GM21381 (cell line): ENCODE measurements around the gene FYB1.
"Not testable (repeated sequence)": the region's sequence is repeated elsewhere in the genome, so short reads cannot be mapped to it uniquely, and the experiment has no call there.

Experiments used
- ATAC-seq: cut with Tn5 transposase; IDR thresholded peaks from one replicate; pipeline ENCODE4 v1.9.1; 2021; ENCODE audit warnings: mild to moderate bottlenecking, moderate library complexity; ENCODE audit not compliant: unreplicated experiment

The FYB1 gene

GRCh38 chr5:39189292-39189955, 29.9 kb downstream of the FYB1 start:
- ATAC-seq = no peak

GRCh38 chr5:39187831-39188731, 31.3 kb downstream of the FYB1 start:
- no peak for ATAC-seq

DNA sequence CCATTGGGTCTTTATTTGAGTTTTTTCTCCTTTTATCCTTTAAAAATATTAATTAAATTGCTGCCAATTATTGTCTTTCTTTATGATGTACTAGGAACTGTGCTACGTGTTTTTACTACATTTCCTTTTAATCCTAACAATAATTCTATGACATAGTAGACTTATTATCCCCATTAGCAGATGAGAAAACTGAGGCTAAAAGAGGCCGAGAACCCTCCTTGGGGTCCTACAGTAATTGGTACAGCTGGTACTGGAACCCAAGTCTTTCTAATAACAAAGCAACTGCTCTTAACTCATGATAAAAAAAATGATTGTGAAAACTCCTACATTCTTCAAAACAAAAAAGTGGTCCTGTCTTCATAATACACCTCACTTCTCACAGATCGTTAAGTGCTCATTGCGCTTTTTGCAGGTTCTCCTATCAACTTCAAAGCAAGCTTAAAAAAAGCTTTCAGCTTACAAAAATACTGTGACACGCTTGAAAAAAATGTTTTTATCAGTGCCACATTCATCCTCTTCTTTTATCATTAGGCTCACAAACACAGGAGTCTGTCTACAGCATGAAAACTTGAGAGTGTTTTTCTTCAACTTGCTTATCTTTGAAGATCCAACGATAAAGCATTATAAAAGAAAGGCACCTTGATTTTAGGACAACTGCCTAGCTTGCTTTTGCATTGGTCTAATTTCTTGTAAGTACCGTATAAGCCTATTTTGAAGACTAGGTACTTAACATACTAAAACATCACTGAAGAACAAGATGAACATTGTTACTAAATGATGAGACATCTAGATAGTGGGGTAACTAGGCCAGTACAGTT, 32.4 kb downstream of the FYB1 start:
- no peak for ATAC-seq

DNA sequence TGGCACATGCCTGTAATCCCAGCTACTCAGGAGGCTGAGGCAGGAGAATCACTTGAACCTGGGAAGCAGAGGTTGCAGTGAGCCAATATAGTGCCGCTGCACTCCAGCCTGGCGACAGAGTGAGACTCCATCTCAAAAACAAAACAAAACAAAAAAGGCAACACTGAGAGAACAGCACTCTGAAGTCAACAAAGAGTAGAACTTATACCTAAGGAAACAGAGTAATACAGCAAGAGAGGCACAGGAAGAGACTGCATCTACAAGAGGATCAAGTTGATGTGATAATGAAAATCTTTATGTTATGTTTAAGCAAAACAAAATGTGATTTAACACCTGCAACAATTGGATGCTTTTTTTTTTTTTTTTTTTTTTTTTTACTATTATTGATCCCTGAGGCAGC, 33.1 kb downstream of the FYB1 start:
- ATAC-seq = no peak

- ATAC-seq = no peak
These were observed 33.6 kb downstream of the FYB1 start for GRCh38 chr5:39185761-39186160.

- not testable (repeated sequence) for ATAC-seq
These were observed 39.8 kb downstream of the FYB1 start for GRCh38 chr5:39179561-39179960.

DNA sequence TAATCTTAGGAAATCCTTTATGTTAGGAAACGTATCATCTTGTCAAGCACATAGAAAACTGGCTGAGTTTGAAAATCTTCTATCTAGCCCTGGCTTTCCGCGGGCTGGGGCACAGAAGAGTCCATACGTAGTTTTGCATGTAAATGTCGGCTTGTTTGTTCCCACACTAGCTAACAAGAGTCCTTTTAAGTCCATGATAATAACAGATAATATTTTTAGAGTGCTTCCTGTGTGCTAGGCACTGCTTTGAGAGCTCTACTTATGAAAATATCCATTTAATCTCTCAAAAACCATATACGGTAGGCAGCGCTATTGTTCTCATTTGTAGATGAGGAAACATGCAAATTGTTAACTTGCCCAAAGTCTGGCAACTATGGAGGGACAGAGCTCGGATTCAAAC, 40.5 kb downstream of the FYB1 start:
- no peak for ATAC-seq

DNA sequence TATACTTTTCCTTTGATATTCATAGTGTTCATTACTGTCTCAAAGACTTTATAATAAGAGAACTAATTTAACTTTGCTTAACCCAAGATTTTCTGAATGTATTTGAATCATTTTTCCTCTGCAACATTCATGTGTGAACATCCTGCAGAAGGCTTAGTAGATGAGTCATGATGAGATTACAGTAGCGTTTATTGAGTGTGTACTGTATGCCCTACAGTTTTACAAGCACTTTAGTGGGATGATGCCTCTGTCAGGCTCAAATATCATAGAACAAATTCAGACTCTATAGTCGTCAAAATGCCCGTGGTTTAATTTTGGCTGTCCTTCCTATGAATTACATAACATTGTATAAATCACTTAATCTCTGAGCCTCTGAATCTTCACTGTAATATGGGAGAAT, 41.2 kb downstream of the FYB1 start:
- no peak for ATAC-seq

- ATAC-seq = no peak
These were observed 41.8 kb downstream of the FYB1 start for GRCh38 chr5:39177631-39177964.

GRCh38 chr5:39176759-39177630, 42.4 kb downstream of the FYB1 start:
- ATAC-seq = peak; percentile 55

DNA sequence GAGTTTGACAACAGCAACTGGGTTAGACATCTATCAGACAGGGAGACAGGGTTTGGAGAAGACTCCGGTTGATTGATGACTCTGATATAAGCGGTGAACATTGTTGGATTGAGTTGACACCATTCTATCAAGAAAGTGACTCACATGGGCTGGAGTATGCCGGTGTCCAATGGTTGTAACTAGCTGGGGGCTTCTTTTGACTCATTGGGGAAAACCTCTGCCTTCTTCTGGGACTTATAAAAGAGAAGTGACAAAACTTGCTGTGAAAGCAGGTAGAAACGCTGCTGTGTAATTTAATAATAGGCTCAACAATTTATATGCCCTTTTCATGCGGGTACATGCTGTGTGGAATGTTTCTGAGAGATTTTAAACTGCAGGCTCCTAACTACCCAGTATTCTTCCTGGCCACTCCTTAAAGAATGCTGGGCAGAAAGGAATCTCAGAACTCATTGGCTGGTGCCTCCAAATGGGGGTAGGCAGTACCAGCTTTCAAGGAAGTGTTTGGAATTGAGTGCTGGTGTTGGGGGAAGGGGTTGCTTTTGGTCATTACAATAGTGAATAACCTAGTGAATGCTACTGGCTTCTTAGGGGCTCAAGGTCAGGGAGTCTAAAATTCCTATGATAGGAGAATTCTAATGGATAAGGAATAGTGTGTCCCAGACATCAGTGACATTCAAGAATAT, 43.9 kb downstream of the FYB1 start:
- ATAC-seq = no peak

DNA sequence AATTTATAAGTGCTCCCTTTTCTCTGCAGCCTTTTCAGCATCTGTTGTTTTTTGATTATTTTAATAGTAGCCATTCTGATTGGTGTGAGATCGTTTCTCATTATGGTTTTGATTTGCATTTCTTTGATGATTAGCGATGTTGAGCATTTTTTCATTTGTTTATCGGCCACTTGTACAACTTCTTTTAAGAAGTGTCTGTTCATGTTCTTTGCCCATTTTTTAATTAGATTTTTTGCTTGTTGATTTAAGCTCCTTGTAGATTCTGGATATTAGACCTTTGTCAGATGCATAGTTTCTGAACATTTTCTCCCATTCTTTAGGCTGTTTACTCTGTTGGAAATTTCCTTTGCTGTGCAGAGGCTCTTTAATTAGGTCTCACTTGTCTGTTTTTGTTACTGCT, 46.3 kb downstream of the FYB1 start:
- ATAC-seq = no peak

- no peak for ATAC-seq
These were observed 46.8 kb downstream of the FYB1 start for GRCh38 chr5:39172593-39172992.

GRCh38 chr5:39171647-39172046, 47.7 kb downstream of the FYB1 start:
- ATAC-seq = no peak

GRCh38 chr5:39169081-39169480, 50.3 kb downstream of the FYB1 start:
- no peak for ATAC-seq

DNA sequence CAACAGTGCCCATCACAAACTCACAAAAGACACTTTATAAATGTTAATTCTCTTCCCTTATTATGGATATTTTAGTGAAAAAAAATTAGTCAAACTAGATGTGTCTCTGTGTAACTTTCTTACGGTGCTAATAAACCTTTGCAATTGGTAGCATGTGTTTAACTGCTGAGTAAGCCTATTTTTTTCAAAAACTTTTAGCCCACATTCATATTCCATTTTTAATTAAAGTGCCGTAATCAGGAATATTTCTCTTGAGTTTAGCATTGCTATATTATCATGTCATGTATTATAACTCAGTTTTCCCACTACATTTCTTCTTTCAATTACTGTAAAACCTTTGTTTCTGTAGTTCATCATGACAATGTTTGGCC, 51.4 kb downstream of the FYB1 start:
- no peak for ATAC-seq

GRCh38 chr5:39167141-39167971, 52.0 kb downstream of the FYB1 start:
- ATAC-seq = no peak

- ATAC-seq = peak; percentile 55
These were observed 54.6 kb downstream of the FYB1 start for GRCh38 chr5:39164529-39165402.
